HG03108 (cell line): ENCODE data around the gene NIPAL3.

Source experiments
- ATAC-seq: cut with Tn5 transposase; IDR thresholded peaks from one replicate; pipeline ENCODE4 v1.9.1; 2021; ENCODE audit warnings: moderate library complexity; ENCODE audit not compliant: unreplicated experiment

Gene NIPAL3

GRCh38 chr1:24390924-24391782, 24.4 kb upstream of the NIPAL3 start:
- no peak for ATAC-seq

GRCh38 chr1:24391882-24392603, 23.6 kb upstream of the NIPAL3 start:
- ATAC-seq: no peak

GRCh38 chr1:24392604-24392946, 23.0 kb upstream of the NIPAL3 start:
- no peak for ATAC-seq

DNA sequence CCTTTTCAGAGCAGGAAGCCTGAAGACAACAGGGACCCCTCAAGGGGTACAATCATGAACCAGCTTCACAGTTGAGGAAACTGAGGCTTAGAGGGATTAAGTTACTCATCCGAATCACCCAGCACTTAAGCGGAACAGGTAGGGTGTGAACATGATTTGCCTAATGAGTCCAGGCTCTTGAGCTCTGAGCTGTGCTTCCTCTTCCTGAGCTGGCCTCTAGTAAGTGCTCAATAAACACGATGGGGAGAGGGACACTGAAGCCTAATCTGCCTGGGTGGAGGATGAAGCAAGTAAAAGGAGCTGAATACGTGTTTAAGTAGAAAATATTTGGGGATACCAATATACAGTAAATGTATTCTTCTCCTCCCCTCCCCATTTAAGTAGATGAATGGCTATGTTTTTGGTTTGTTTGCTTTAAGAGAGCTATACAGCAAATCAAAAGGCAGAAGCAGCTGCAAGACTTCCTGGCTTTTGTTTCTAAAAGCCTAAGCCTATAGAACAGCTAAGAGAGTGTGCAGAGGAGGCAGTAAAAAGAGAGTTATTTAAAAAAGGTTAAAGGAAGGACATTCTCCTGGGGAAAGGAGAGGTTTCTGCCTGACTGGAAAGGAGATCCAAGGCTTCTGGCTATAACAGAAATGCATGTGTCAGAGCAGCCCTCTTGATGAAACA, 22.5 kb upstream of the NIPAL3 start:
- no peak for ATAC-seq

DNA sequence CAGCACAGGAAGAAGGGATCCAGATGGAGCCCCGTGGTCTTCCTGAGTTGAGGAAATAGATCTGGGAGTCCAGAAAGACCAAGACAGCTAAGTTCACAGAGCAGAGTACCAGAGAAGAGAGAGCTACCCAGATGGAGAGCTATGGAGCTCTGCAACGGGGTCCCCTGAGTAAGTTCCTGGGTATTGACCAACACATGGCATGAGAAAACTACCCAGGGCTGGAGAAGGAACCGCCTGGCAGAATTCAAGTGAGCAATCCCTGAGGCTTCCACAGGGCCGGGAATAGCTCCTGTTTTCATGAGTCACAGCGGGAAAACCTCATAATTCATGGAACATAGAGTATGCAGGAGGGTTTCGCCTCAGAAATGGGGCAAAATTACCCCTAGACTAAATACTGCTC, 21.7 kb upstream of the NIPAL3 start:
- ATAC-seq: no peak

DNA sequence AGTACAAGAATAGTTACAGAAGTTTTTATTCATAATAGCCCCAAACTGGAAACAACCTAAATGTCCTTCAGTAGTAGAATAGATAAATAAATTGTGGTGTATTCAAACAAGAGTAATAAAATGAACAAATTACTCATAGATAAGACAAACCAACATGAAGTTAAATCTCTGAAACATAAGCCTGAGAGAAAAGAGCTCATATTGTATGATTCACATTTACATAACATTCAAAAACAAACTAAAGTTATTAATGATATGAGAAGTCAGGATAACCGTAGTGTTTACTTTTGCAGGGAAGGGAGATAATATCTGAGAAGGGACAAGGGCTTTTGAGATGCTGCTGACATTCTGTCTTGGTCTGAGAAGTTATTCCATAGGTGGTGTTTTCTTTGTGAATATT, 15.5 kb upstream of the NIPAL3 start:
- ATAC-seq: no peak

- ATAC-seq: no peak
Measured at GRCh38 chr1:24403806-24404205, 11.8 kb upstream of the NIPAL3 start.

GRCh38 chr1:24406788-24407187, 8.8 kb upstream of the NIPAL3 start:
- no peak for ATAC-seq

DNA sequence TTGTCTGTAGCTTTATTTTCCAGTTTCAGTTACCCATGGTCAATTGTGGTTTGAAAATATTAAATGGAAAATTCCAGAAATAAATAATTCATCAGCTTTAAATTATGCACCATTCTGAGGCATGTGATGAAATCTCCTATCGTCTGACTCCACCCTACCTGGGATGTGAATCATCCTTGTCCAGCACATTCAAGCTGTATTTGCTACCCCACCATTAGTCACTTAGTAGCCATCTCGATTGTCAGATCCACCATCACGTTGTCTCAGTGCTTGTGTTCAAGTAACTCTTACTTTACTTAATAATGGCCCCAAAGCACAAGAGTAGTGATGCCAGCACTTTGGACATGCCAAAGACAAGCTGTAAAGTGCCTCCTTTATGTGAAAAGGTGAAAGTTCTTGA, 6.1 kb upstream of the NIPAL3 start:
- ATAC-seq: no peak

DNA sequence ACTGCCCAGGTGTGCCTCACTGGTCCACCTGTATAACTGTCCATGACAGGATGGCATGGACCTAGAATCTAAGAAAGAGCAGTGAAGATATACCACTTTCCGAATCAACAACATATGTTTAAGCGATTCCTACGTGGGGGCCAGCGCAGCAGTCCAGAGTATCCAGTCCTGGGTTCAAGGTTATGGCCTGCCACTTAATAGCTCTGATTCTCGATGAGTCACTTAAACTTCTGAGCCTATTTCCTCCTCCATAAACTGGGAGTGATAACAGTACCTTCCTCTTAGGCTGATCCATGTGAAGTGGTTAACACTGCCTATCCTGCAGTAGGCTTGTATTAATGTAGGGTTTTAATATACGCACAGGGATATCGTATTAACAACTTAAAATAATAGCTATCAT, 4.9 kb upstream of the NIPAL3 start:
- no peak for ATAC-seq

DNA sequence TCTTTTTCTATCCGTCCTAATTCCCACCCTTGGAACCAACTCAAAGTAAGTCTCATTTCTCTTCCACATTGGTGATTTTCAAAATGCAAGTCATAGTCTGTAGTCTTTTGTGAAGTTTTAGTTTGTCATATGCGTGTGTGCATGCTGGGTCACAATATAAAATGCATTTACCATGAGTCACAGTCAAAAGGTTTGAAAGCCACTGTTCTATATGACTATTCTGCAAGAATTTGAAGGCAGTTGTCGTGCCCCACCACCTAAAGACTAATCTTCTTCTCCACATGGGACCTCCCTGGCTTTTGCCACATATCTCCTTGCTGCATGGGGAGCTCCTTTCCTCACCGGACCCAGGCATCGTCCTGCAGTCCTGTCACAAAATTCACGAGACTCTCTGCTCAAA, 3.6 kb upstream of the NIPAL3 start:
- no peak for ATAC-seq

- no peak for ATAC-seq
Measured at GRCh38 chr1:24412408-24412807, 3.2 kb upstream of the NIPAL3 start.

GRCh38 chr1:24413350-24414163, 2.0 kb upstream of the NIPAL3 start, which contains the start of gene STPG1:
TSS of gene STPG1 (minus strand) at chr1:24413782. CDS start at chr1:24401388, 12,394 bp downstream.
- ATAC-seq: no peak

- no peak for ATAC-seq
Measured at GRCh38 chr1:24414775-24415333, 748 bp upstream of the NIPAL3 start.

- peak; percentile 5 for ATAC-seq
Measured at GRCh38 chr1:24415910-24416665, 486 bp downstream of the NIPAL3 start.

DNA sequence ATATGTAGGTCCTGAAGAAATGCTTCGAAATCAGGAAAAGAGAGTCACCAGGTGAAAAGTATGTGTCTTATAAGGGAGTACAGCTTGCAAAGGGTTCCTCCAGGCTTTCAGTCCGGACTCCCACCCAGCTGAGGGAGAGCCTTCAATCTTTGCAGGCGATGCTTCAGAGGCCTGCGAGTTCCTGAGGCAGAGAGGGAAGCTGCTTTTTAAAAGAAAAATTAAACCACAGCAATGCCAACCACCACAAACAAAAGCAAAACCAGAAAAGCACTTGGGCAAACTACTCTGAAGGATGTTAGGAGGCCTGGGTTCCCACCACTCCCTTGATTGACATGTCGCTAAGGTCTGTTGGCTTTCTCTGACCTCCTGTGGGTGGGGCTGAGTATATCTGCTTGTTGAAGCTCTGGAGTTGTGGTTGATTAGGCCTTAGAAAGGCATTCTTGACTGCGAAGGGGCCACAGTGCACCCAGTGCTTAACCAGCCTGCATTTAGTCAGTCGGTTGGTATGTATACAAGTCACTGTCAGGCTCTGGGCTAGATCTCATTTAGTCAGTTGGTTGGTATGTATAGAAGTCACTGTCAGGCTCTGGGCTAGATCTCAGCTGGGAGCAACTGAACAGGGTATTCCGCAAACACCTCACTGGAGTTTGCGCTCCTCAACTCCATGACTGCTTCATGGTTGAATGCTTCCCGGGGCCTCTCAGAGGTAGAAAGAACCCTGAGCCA, 1.2 kb downstream of the NIPAL3 start:
- no peak for ATAC-seq

DNA sequence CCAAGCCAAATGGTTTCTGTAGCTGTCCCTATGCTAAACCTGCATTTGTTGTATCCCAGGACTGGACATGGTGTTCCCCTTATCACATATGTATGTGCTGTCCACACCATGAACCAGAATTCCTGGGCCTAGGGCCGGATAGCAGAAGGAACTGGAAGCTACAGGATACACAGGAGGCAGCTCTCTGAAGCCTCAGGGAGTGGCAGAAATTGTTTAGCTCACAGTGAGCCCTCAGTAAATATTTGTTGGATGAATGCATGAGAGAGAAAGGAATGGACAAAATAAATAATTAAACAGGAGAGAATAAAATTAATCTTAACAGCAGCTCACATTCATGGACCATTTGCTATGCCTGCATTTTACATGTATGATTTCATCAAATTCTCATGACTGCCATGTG, 2.1 kb downstream of the NIPAL3 start:
- ATAC-seq: no peak

DNA sequence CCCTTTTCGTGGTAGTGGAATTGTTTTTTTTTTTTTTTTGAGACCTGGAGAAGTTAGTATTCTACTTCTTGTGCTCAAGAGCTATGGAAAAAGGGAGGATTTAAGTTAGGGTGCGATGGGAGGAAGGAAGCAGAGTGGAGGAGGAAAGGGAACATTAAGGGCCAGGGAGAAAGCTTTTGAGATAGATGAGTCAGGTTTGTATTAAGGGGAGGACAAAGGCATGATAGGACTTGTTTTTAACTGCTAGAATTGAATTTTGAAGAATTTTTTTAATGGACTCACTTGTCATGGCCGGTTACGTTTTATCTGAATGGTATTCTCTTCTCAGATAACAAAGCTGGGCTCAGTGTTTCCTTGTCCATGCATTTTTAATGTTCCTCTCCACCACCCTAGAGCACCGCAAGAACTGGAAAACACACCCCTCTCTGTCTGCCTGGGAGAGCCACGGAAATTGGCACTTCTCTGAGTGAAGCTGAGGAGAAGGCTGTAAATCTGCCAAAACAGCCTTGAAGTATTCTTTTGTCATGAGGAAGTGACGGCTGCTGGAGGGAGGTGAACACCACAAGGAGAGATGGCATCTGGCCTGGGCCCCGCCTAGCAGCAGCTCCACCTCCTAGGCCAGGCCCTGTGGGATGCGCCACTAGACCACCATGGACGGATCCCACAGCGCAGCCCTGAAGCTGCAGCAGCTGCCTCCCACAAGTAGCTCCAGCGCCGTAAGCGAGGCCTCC, 3.5 kb downstream of the NIPAL3 start:
- no peak for ATAC-seq

DNA sequence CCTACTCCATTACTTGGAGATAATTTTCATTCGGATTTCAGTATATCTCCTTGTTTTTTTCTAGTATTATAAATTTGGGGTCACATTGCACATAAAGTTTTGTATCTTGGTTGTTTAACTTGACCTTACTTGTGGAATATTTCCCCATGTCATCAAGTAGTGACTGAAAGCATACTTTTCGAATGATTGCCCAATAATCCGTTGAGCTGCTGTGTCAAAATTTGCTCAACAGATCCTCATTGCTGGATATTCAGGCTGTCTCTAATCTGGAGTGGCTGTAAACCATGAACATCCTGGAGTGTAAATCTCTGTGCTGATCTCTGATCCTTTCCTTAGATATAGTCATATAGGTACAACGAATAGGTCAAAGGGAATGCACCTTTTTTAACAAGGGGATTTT, 4.9 kb downstream of the NIPAL3 start:
- no peak for ATAC-seq
